GM10847 (cell line): ENCODE results near the gene SERPINE1.

Source experiments
- POLR2A ChIP-seq: IDR thresholded peaks from 2 replicates; pipeline ENCODE4 v1.6.1; 2011; ENCODE audit not compliant: insufficient read length; ENCODE audit errors: extremely low read depth

The SERPINE1 gene

GRCh38 chr7:101161692-101162471 lies 35.0 kb downstream of the SERPINE1 start:
- no peak for TF ChIP-seq POLR2A

- no peak for TF ChIP-seq POLR2A
Measured at GRCh38 chr7:101162551-101163278, 35.8 kb downstream of the SERPINE1 start.

GRCh38 chr7:101163279-101164070 lies 36.6 kb downstream of the SERPINE1 start:
- TF ChIP-seq POLR2A: no peak

- no peak for TF ChIP-seq POLR2A
Measured at GRCh38 chr7:101164071-101164840, 37.4 kb downstream of the SERPINE1 start.

- TF ChIP-seq POLR2A: no peak
Measured at GRCh38 chr7:101165075-101165957, 38.4 kb downstream of the SERPINE1 start, which contains the start of gene VGF. Gene VGF (minus strand): TSS chr7:101165569. CDS start chr7:101164843, 726 bp downstream.

- TF ChIP-seq POLR2A: no peak
Measured at GRCh38 chr7:101165958-101166647, 39.2 kb downstream of the SERPINE1 start.

- no peak for TF ChIP-seq POLR2A
Measured at GRCh38 chr7:101166648-101166908, 39.7 kb downstream of the SERPINE1 start.

GRCh38 chr7:101166909-101167644 lies 40.2 kb downstream of the SERPINE1 start:
- TF ChIP-seq POLR2A: no peak

GRCh38 chr7:101167645-101168411 lies 40.9 kb downstream of the SERPINE1 start:
- no peak for TF ChIP-seq POLR2A

- no peak for TF ChIP-seq POLR2A
Measured at GRCh38 chr7:101168412-101169049, 41.6 kb downstream of the SERPINE1 start.

- TF ChIP-seq POLR2A: no peak
Measured at GRCh38 chr7:101169110-101169837, 42.4 kb downstream of the SERPINE1 start.
